Chondrocyte (in vitro differentiated cells): ENCODE results near the gene POMGNT1. TPM values are rescaled to one million over a fixed set of nuclear protein-coding genes. Genes with fewer than 3 reads are reported as not detected.

Experiments used
- DNase-seq: peaks from one replicate; pipeline ENCODE4 v3.0.0; 2021; ENCODE audit warnings: mixed read lengths, low spot score
- H3K27ac Mint-ChIP-seq: one replicate; pipeline ENCODE4 v1.8.0; 2021; ENCODE audit warnings: mild to moderate bottlenecking, moderate library complexity, mixed read lengths; ENCODE audit not compliant: unreplicated experiment
- H3K27me3 Mint-ChIP-seq: 2 replicates; pipeline ENCODE4 v1.8.0; 2021; ENCODE audit warnings: low read depth, mixed read lengths
- H3K36me3 Mint-ChIP-seq: 2 replicates; pipeline ENCODE4 v1.8.0; 2021; ENCODE audit warnings: low read depth, mixed read lengths
- H3K4me1 Mint-ChIP-seq: 2 replicates; pipeline ENCODE4 v1.8.0; 2021; ENCODE audit warnings: low read depth, mild to moderate bottlenecking, mixed read lengths
- H3K4me3 Mint-ChIP-seq: one replicate; pipeline ENCODE4 v1.8.0; 2021; ENCODE audit warnings: mild to moderate bottlenecking, moderate library complexity, mixed read lengths; ENCODE audit not compliant: unreplicated experiment
- H3K9me3 Mint-ChIP-seq: 2 replicates; pipeline ENCODE4 v1.8.0; 2021; ENCODE audit warnings: low read depth, mixed read lengths
- total RNA-seq: library from RNA; stranded (reverse); gene quantifications from 3 replicates; pipeline ENCODE4 v1.2.1, GENCODE V29; 2021
- TF ChIP-seq, protein P1 (sequence below): fragments of 200-600 bp; sonication (generic); IDR thresholded peaks from 2 replicates; pipeline ENCODE4 v1.5.0; 2021; ENCODE audit warnings: antibody characterized with exemption, mild to moderate bottlenecking, moderate library complexity

The POMGNT1 gene
- total RNA-seq, 1 donor from 2014 or later: 84.9 TPM

DNA sequence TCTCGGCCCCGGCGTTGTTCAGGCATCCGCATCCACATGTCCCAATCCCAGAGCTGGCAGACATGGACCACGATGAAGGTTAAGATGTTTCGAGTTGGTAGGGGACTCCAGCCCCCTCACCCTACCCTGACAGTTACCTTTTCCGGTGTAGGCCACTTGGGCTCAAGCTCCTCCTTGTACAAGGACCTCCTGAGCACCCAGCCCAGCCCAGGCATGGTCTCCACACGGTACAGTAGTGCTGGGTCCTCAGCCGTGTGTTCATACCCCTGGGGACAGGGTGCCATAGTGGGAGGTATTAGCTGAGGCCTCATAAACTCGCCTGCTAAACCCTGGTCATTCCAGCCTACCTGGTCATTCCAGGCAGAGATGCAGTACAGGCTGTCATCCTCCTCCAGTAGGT is 6.1 kb downstream of the POMGNT1 start:
- TF ChIP-seq, protein P1, sequence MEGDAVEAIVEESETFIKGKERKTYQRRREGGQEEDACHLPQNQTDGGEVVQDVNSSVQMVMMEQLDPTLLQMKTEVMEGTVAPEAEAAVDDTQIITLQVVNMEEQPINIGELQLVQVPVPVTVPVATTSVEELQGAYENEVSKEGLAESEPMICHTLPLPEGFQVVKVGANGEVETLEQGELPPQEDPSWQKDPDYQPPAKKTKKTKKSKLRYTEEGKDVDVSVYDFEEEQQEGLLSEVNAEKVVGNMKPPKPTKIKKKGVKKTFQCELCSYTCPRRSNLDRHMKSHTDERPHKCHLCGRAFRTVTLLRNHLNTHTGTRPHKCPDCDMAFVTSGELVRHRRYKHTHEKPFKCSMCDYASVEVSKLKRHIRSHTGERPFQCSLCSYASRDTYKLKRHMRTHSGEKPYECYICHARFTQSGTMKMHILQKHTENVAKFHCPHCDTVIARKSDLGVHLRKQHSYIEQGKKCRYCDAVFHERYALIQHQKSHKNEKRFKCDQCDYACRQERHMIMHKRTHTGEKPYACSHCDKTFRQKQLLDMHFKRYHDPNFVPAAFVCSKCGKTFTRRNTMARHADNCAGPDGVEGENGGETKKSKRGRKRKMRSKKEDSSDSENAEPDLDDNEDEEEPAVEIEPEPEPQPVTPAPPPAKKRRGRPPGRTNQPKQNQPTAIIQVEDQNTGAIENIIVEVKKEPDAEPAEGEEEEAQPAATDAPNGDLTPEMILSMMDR: no peak
- H3K4me1 Mint-ChIP-seq: peaks cover 53% of the 10 kb centered on the region
- DNase-seq: no peak
- peak overlapping the region; percentile 32 for H3K27ac Mint-ChIP-seq
- H3K4me3 Mint-ChIP-seq: no peak overlapping the region
- peaks cover 21% of the 10 kb centered on the region for H3K36me3 Mint-ChIP-seq
- H3K27me3 Mint-ChIP-seq: no peaks in the 10 kb centered on the region
- H3K9me3 Mint-ChIP-seq: no peaks in the 10 kb centered on the region

DNA sequence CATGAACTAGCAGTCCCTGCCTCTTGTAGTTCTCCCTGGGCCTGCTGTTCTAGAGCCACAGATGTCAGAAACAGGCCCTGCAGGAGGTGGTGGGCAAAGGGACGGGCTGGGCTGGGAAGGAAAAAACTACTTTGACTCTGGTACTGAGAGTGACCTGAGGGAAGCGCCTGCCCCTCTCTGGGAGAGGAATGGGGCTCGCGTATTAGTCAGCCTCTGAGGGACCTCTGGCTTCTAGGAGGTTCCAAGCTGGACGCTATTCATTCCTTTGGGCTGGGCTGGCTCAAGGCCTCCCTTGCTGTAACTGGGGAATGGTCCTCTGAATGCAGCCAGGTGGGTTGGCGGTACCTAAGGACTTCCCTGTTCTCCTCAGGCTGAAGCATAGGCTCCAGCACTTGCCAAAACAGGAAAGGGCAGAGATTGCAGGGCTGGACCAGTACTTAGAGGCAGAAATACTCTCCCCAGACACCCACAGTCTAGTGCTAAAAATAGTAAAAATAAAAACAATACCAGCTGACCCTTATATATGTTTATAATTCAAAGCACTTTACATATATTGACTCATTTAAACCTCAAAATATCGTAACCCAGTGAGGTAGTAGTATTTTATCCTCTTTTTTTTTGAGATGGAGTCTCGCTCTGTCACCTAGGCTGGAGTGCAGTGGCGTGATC is 7.1 kb downstream of the POMGNT1 start:
- no peak overlapping the region for H3K4me3 Mint-ChIP-seq
- H3K27me3 Mint-ChIP-seq: no peaks in the 10 kb centered on the region
- no peak for DNase-seq
- H3K27ac Mint-ChIP-seq: peak overlapping the region; percentile 83
- H3K9me3 Mint-ChIP-seq: no peaks in the 10 kb centered on the region
- H3K36me3 Mint-ChIP-seq: peaks cover 20% of the 10 kb centered on the region
- TF ChIP-seq, protein P1: no peak
- H3K4me1 Mint-ChIP-seq: peaks cover 45% of the 10 kb centered on the region

DNA sequence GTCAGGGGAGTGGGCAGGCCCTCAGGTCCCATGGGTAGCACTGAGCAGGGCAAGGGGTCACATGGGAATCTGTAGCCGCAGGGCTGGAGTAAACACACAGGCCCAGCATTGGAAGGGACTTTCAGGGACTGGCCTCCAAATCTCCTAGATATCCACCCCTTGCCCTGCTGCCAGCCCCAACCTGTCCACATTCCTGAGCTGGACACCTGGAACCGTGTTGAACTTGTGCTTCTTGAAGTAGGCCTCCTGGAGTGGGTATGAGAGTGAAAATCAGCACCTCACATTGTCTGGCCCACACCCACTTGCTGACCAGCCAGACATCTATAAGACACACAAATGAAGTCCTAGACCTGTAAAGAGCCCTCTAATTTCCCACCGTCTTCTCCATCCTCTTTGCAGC is 7.7 kb downstream of the POMGNT1 start:
- no peak overlapping the region for H3K4me3 Mint-ChIP-seq
- peaks cover 40% of the 10 kb centered on the region for H3K4me1 Mint-ChIP-seq
- peaks cover 19% of the 10 kb centered on the region for H3K36me3 Mint-ChIP-seq
- TF ChIP-seq, protein P1: no peak
- no peaks in the 10 kb centered on the region for H3K9me3 Mint-ChIP-seq
- no peak for DNase-seq
- peak overlapping the region; percentile 83 for H3K27ac Mint-ChIP-seq
- no peaks in the 10 kb centered on the region for H3K27me3 Mint-ChIP-seq

DNA sequence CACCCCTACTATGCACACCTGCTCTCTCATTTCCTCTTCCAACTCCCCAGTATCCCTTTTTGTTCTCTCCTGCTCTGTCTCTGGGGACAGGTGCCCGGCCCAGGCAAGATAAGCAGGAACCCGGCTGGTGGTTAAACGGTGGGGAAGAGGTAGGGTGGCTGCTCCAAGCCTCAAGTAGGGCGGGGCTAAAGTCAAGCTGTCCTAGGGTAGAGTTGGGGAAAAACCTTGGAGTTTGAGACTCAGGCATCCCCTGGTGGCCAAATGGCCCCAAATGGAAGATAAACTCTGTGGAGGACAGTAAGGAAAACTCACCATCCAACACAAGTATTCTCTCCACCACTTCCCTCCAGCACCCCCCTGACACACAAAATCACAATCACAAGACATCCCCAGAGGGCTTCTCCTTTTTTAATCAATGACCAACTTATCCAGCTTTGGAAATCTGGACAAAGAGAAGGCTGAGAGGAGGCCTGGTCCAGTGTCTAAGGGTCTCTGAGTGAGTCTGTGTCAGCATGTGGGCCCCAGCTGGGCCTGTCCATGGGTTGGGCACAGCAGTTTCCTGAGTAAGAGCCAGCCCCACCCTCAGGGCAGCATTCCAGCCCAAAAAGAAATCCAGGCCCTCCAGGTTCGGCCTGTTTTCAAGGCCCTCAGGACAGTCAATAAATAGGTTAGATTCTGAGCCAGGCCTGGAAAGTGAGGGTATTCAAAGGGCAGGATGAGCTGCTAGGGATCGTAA is 9.8 kb downstream of the POMGNT1 start:
- no peak overlapping the region for H3K4me3 Mint-ChIP-seq
- peaks cover 45% of the 10 kb centered on the region for H3K4me1 Mint-ChIP-seq
- no peaks in the 10 kb centered on the region for H3K27me3 Mint-ChIP-seq
- no peak for DNase-seq
- TF ChIP-seq, protein P1: peak; percentile 24
- H3K27ac Mint-ChIP-seq: peak overlapping the region; percentile 15
- peaks cover 13% of the 10 kb centered on the region for H3K36me3 Mint-ChIP-seq
- no peaks in the 10 kb centered on the region for H3K9me3 Mint-ChIP-seq

DNA sequence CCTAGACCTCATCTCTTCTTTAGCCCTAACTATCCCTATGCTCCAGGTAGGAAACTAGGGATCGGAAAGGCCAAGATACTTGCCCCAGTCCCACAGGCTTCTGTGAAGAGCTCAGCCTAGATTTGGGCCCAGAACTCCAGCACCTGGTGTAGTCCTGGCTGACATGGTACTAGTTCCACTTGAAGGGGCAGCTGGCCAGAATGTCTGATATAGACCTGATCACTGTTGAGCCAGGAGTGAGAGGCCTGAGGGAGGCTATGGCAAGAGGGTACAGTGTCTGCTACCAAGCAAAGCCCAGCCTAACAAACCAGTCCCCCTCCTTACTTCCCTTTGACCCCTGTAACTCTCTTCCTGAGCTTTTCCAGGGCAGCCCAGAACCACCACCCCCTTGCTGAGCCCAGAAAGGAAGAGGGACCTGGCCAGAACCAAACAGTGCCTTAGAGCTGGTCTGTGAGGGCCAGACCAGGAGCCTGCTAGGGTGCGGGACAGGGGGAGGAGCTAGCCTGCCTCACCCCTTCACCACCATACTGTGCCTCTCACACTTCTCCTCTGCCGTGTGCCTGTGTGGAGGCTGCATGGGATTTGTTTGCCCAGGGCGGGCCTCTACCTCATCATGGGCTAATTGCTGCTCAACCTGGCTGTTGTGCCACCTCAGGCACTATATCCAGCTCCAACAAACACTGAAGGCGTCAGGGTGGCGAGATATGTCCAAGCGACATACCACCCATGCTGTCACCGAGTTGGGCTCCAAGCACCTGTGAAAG is 10.9 kb downstream of the POMGNT1 start:
- Mint-ChIP-seq H3K36me3 (peaks cover 9% of the 10 kb centered on the region), H3K4me1 (peaks cover 57% of the 10 kb centered on the region), H3K27me3 (no peaks in the 10 kb centered on the region), H3K27ac (peak overlapping the region; percentile 18), H3K9me3 (no peaks in the 10 kb centered on the region), H3K4me3 (no peak overlapping the region)
- DNase-seq: no peak
- TF ChIP-seq, protein P1: no peak
